HK-2 (cell line): Measurements from ENCODE around the gene ATP9B.

ENCODE experiments used
- DNase-seq: peaks from one replicate; pipeline ENCODE4 v3.0.0-alpha.2; 2018; ENCODE audit not compliant: unreplicated experiment

The ATP9B gene

GRCh38 chr18:79328887-79329286 lies 259.7 kb downstream of the ATP9B start:
- no peak for DNase-seq

- no peak for DNase-seq
Observed at GRCh38 chr18:79329786-79330185, 260.6 kb downstream of the ATP9B start.

- no peak for DNase-seq
Observed at GRCh38 chr18:79332646-79333045, 263.5 kb downstream of the ATP9B start.

GRCh38 chr18:79333046-79333445 lies 263.9 kb downstream of the ATP9B start:
- DNase-seq, result no peak

- DNase-seq, result no peak
Observed at GRCh38 chr18:79334496-79335233, 265.5 kb downstream of the ATP9B start.

GRCh38 chr18:79335833-79336360 lies 266.7 kb downstream of the ATP9B start:
- DNase-seq, result no peak

GRCh38 chr18:79336556-79337142 lies 267.5 kb downstream of the ATP9B start:
- no peak for DNase-seq

GRCh38 chr18:79337184-79337583 lies 268.0 kb downstream of the ATP9B start:
- no peak for DNase-seq

GRCh38 chr18:79337620-79338019 lies 268.4 kb downstream of the ATP9B start:
- no peak for DNase-seq

GRCh38 chr18:79339094-79339908 lies 270.1 kb downstream of the ATP9B start:
- DNase-seq, result no peak

- DNase-seq, result no peak
Observed at GRCh38 chr18:79343567-79344207, 274.5 kb downstream of the ATP9B start.

- no peak for DNase-seq
Observed at GRCh38 chr18:79344208-79344581, 275.0 kb downstream of the ATP9B start.

- DNase-seq, result no peak
Observed at GRCh38 chr18:79345366-79345765, 276.2 kb downstream of the ATP9B start.

GRCh38 chr18:79345981-79346380 lies 276.8 kb downstream of the ATP9B start:
- DNase-seq, result no peak

- DNase-seq, result no peak
Observed at GRCh38 chr18:79348066-79348465, 278.9 kb downstream of the ATP9B start.

- DNase-seq, result no peak
Observed at GRCh38 chr18:79352432-79352831, 283.2 kb downstream of the ATP9B start.

GRCh38 chr18:79353267-79353666 lies 284.1 kb downstream of the ATP9B start:
- DNase-seq, result no peak

GRCh38 chr18:79354350-79354749 lies 285.2 kb downstream of the ATP9B start:
- no peak for DNase-seq

- DNase-seq, result no peak
Observed at GRCh38 chr18:79355433-79356335, 286.5 kb downstream of the ATP9B start.

- no peak for DNase-seq
Observed at GRCh38 chr18:79356435-79356834, 287.2 kb downstream of the ATP9B start.

GRCh38 chr18:79360933-79361332 lies 291.7 kb downstream of the ATP9B start:
- DNase-seq, result no peak
